B cell (primary cell): ENCODE data around the gene LYSMD2. TPM values are rescaled to one million over a fixed set of nuclear protein-coding genes. Genes with fewer than 3 reads are reported as not detected.

Experiments
- ATAC-seq: fragments of 200-7000 bp; cut with Tn5 transposase; one replicate; pipeline ENCODE4 v1.10.0; 2021; ENCODE audit warnings: low read depth, mild to moderate bottlenecking, moderate number of reproducible peaks, moderate library complexity
- CTCF ChIA-PET: fragments of 350-600 bp; sonication (Branson Sonifier 250); formaldehyde crosslinking; loops from one replicate; lab custom pipeline; 2021; ENCODE audit warnings: antibody characterized with exemption, inconsistent platforms; lab: Charles Lee
- POLR2A ChIA-PET: fragments of 350-600 bp; sonication (Branson Sonifier 250); formaldehyde crosslinking; loops from one replicate; lab custom pipeline; 2021; ENCODE audit warnings: antibody characterized with exemption; lab: Charles Lee
- DNase-seq: peaks from one replicate; pipeline ENCODE4 v3.0.0; 2013
- H2AFZ ChIP-seq: 2 replicates; pipeline ENCODE4 v1.6.1; 2012; ENCODE audit warnings: mild to moderate bottlenecking, low read depth, low read length; ENCODE audit not compliant: insufficient read depth, poor library complexity, severe bottlenecking
- H3K27ac ChIP-seq, 2 donors: 1 replicate in 1 of 2; 2 replicates in 1 of 2; pipeline ENCODE4 v1.5.1; 2012 to 2013; ENCODE audit warnings: low read length in 2 of 2, mild to moderate bottlenecking in 2 of 2, moderate library complexity in 1 of 2
- H3K27me3 ChIP-seq, 4 experiments: fragments of 200-600 bp in 1 of 4; sonication (generic) in 1 of 4; replicated peaks in 1 of 4; 1 replicate in 2 of 4; 2 replicates in 2 of 4; pipeline versions ENCODE4 v1.6.1 to v1.7.0; 2013 to 2016; ENCODE audit warnings: low read length in 3 of 4, mild to moderate bottlenecking in 2 of 4, mixed read lengths in 1 of 4, moderate library complexity in 1 of 4; ENCODE audit not compliant: insufficient read depth in 4 of 4, control insufficient read depth in 3 of 4; ENCODE audit errors: control extremely low read depth in 1 of 4
- H3K36me3 ChIP-seq, 2 experiments: replicated peaks in 1 of 2; 1 replicate in 1 of 2; 2 replicates in 1 of 2; pipeline versions ENCODE4 v1.6.1 to v1.7.1; 2013; ENCODE audit warnings: low read length in 1 of 2; ENCODE audit not compliant: insufficient read depth in 2 of 2, control insufficient read depth in 1 of 2; ENCODE audit errors: control extremely low read depth in 1 of 2, extremely low read depth in 1 of 2
- H3K4me1 ChIP-seq, 2 donors: fragments of 200-600 bp in 1 of 2; sonication (generic) in 1 of 2; 1 replicate in 1 of 2; 2 replicates in 1 of 2; pipeline versions ENCODE4 v1.5.1 to v1.6.1; 2013 to 2017; ENCODE audit warnings: low read length in 2 of 2; ENCODE audit not compliant: control insufficient read depth in 2 of 2, insufficient read depth in 2 of 2
- H3K4me2 ChIP-seq: replicated peaks from 2 replicates; pipeline ENCODE3; 2012; ENCODE audit warnings: mild to moderate bottlenecking, low read depth, low read length; ENCODE audit not compliant: poor library complexity, severe bottlenecking
- H3K4me3 ChIP-seq, 5 experiments: fragments of 200-600 bp in 1 of 5; sonication (generic) in 1 of 5; 1 replicate in 3 of 5; 2 replicates in 2 of 5; pipeline versions ENCODE4 v1.5.1 to v1.7.0; 2011 to 2016; ENCODE audit warnings: low read length in 4 of 5, mild to moderate bottlenecking in 4 of 5, low read depth in 2 of 5, control low read depth in 1 of 5, moderate library complexity in 1 of 5; ENCODE audit not compliant: insufficient read depth in 1 of 5; ENCODE audit errors: control extremely low read depth in 1 of 5, extremely low read depth in 1 of 5
- H3K79me2 ChIP-seq: fragments of 200-600 bp; sonication (generic); one replicate; pipeline ENCODE4 v1.6.0; 2016; ENCODE audit warnings: low read length; ENCODE audit not compliant: control insufficient read depth, insufficient read depth
- H3K9ac ChIP-seq: fragments of 200-600 bp; sonication (generic); 2 replicates; pipeline ENCODE4 v1.6.1; 2017; ENCODE audit warnings: mild to moderate bottlenecking, low read length, moderate library complexity
- H3K9me3 ChIP-seq, 3 donors: one replicate each; pipeline versions ENCODE4 v1.6.1 to v1.7.1; 2013; ENCODE audit warnings: low read length in 2 of 3; ENCODE audit not compliant: control insufficient read depth in 2 of 3, insufficient read depth in 1 of 3; ENCODE audit errors: control extremely low read depth in 1 of 3
- H4K20me1 ChIP-seq: 2 replicates; pipeline ENCODE4 v1.6.0; 2012; ENCODE audit warnings: mild to moderate bottlenecking, low read length; ENCODE audit not compliant: insufficient read depth, control insufficient read depth, poor library complexity, severe bottlenecking
- H3K27ac Mint-ChIP-seq: one replicate; pipeline ENCODE4 v1.8.0; 2021; ENCODE audit warnings: mixed read lengths
- H3K27me3 Mint-ChIP-seq: one replicate; pipeline ENCODE4 v1.8.0; 2021; ENCODE audit warnings: mixed read lengths
- H3K4me1 Mint-ChIP-seq: one replicate; pipeline ENCODE4 v1.8.0; 2021; ENCODE audit warnings: mixed read lengths
- H3K4me3 Mint-ChIP-seq: one replicate; pipeline ENCODE4 v1.8.0; 2021; ENCODE audit warnings: mixed read lengths
- H3K9me3 Mint-ChIP-seq: one replicate; pipeline ENCODE4 v1.8.0; 2022; ENCODE audit warnings: mixed read lengths; ENCODE audit not compliant: insufficient read depth
- CTCF ChIP-seq: fragments of 200-600 bp; IDR thresholded peaks from one replicate; pipeline ENCODE4 v1.8.0; 2022; ENCODE audit warnings: antibody characterized with exemption, mild to moderate bottlenecking
- EZH2 ChIP-seq: IDR thresholded peaks from 2 replicates; pipeline ENCODE4 v1.6.1; 2012; ENCODE audit warnings: borderline replicate concordance, low read depth, mild to moderate bottlenecking, moderate library complexity, low read length; ENCODE audit not compliant: insufficient read depth, poor library complexity, severe bottlenecking
- WGBS: methylation state at CpG from one replicate; pipeline ENCODE4 v1.1.5; 2013; ENCODE audit warnings: missing lambda C conversion rate; ENCODE audit not compliant: insufficient coverage; 5-methylcytosine and 5-hydroxymethylcytosine counted together
- intact Hi-C: fragments of 100-400 bp; cut with micrococcal nuclease; formaldehyde crosslinking; loops from one replicate; pipeline ENCODE4 v1.10.0; 2022
- polyA plus RNA-seq: library from polyadenylated mRNA; depleted of rRNA; stranded (reverse); fragments of >200 nt; gene quantifications from 2 replicates; pipeline ENCODE4 v1.2.3, GENCODE V29; 2012
- total RNA-seq, 2 donors: library from RNA; stranded (reverse); fragments of 120-200 nt in 1 of 2; gene quantifications; 1 replicate in 1 of 2; 2 replicates in 1 of 2; pipeline versions ENCODE4 v1.2.3 to v1.2.4, GENCODE V29; 2013 to 2022

Gene LYSMD2
- total and polyA plus RNA-seq, 2 donors (not counting 1 experiment from before 2014, with no cell fraction given): 31.0 to 48.2 TPM

GRCh38 chr15:51718219-51718618, 19.2 kb downstream of the LYSMD2 start:
- Histone ChIP-seq H3K27ac (peak overlapping the region in 1 of 2 donors; percentile 26), H3K9ac (no peak overlapping the region), H2AFZ (no peak overlapping the region), H3K4me3 (no peak overlapping the region), H3K79me2 (peaks cover 13% of the 10 kb centered on the region), H3K27me3 (no peaks in the 10 kb centered on the region), H3K9me3 (no peaks in the 10 kb centered on the region), H4K20me1 (no peaks in the 10 kb centered on the region), H3K4me1 (peaks cover 0 to 4% of the 10 kb centered on the region in 2 donors), H3K36me3 (peaks cover 8 to 20% of the 10 kb centered on the region in 2 experiments), H3K4me2 (no peak overlapping the region)
- 78% methylated on average over 1 of the region's 4 CpGs for WGBS
- Mint-ChIP-seq H3K27me3 (no peaks in the 10 kb centered on the region), H3K9me3 (no peaks in the 10 kb centered on the region), H3K27ac (peak overlapping the region; percentile 59), H3K4me3 (no peak overlapping the region), H3K4me1 (peaks cover 23% of the 10 kb centered on the region)
- ChIA-PET POLR2A (no interaction called here), CTCF (no interaction called here)
- DNase-seq: no peak
- ATAC-seq: no peak
- no peak for TF ChIP-seq EZH2
- TF ChIP-seq CTCF: no peak
- intact Hi-C loops: no loop called here

- H4K20me1 ChIP-seq: no peaks in the 10 kb centered on the region
- H3K4me1 ChIP-seq: peaks cover 0 to 4% of the 10 kb centered on the region in 2 donors
- Mint-ChIP-seq H3K27me3 (no peaks in the 10 kb centered on the region), H3K27ac (no peak overlapping the region), H3K9me3 (no peaks in the 10 kb centered on the region), H3K4me3 (no peak overlapping the region), H3K4me1 (peaks cover 11% of the 10 kb centered on the region)
- TF ChIP-seq CTCF (no peak), EZH2 (no peak)
- intact Hi-C loops: no loop called here
- H3K27ac ChIP-seq: no peak overlapping the region
- no peak overlapping the region for H3K9ac ChIP-seq
- H3K9me3 ChIP-seq: no peaks in the 10 kb centered on the region
- ChIA-PET POLR2A (no interaction called here), CTCF (interaction anchor here (0.5 to 1.5 kb wide), 2 partner anchors 61 to 68 kb away, joined by 3 to 6 read pairs; no protein-coding TSS in a partner anchor)
- no peak overlapping the region for H3K4me2 ChIP-seq
- ATAC-seq: no peak
- no peak overlapping the region for H2AFZ ChIP-seq
- no peak overlapping the region for H3K4me3 ChIP-seq
- H3K79me2 ChIP-seq: no peaks in the 10 kb centered on the region
- H3K36me3 ChIP-seq: no peaks in the 10 kb centered on the region
- H3K27me3 ChIP-seq: no peaks in the 10 kb centered on the region
- DNase-seq: no peak
- 100% methylated on average over 1 of the region's 1 CpG for WGBS
Observed at GRCh38 chr15:51714911-51715310, 22.5 kb downstream of the LYSMD2 start.
